Osteocyte (in vitro differentiated cells): ENCODE data around the gene CNNM4. TPM values are rescaled to one million over a fixed set of nuclear protein-coding genes. Genes with fewer than 3 reads are reported as not detected.

Experiments used
- DNase-seq: peaks from one replicate; pipeline ENCODE4 v3.0.0; 2021; ENCODE audit warnings: mixed read lengths; ENCODE audit not compliant: unreplicated experiment; ENCODE audit errors: extremely low spot score
- H3K27ac Mint-ChIP-seq: one replicate; pipeline ENCODE4 v1.8.0; 2021; ENCODE audit warnings: mild to moderate bottlenecking, mixed read lengths; ENCODE audit not compliant: unreplicated experiment
- H3K27me3 Mint-ChIP-seq: one replicate; pipeline ENCODE4 v1.8.0; 2021; ENCODE audit warnings: mixed read lengths; ENCODE audit not compliant: unreplicated experiment
- H3K36me3 Mint-ChIP-seq: one replicate; pipeline ENCODE4 v1.8.0; 2021; ENCODE audit warnings: mixed read lengths; ENCODE audit not compliant: unreplicated experiment
- H3K4me1 Mint-ChIP-seq: one replicate; pipeline ENCODE4 v1.8.0; 2021; ENCODE audit warnings: mixed read lengths; ENCODE audit not compliant: unreplicated experiment
- H3K4me3 Mint-ChIP-seq: one replicate; pipeline ENCODE4 v1.8.0; 2021; ENCODE audit warnings: mild to moderate bottlenecking, moderate library complexity, mixed read lengths; ENCODE audit not compliant: unreplicated experiment
- H3K9me3 Mint-ChIP-seq: one replicate; pipeline ENCODE4 v1.8.0; 2021; ENCODE audit warnings: mixed read lengths; ENCODE audit not compliant: unreplicated experiment
- total RNA-seq: library from RNA; stranded (reverse); gene quantifications from 2 replicates; pipeline ENCODE4 v1.2.1, GENCODE V29; 2021
- TF ChIP-seq, protein P1 (sequence below): fragments of 200-600 bp; sonication (generic); IDR thresholded peaks from 2 replicates; pipeline ENCODE4 v1.5.0; 2021; ENCODE audit warnings: antibody characterized with exemption, mild to moderate bottlenecking, moderate library complexity

CNNM4 gene
- total RNA-seq, 1 donor from 2014 or later, result 7.6 TPM

DNA sequence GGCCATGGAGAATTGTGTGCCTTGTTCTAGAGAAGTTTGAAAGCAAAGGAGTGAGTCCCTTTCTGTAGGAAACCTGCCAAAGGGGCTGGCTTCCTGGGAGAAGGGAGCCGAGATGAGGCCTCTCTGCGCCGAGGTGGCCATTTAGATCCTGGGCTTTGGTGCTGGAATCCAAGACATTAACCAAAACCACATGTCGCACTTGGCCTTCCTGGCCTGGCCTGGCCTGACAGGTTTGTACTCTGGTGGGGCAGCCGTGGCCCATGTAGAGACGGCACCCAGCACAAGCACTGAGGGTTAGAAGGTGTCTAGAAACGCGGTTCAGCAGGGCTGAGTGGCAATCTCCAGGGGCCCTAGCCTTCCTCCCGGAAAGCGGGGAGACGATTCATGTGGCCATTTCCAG is 62.5 kb downstream of the CNNM4 start:
- no peaks in the 10 kb centered on the region for H3K9me3 Mint-ChIP-seq
- H3K4me1 Mint-ChIP-seq, result peaks cover 13% of the 10 kb centered on the region
- H3K36me3 Mint-ChIP-seq, result peaks cover 18% of the 10 kb centered on the region
- no peak for DNase-seq
- H3K27me3 Mint-ChIP-seq, result no peaks in the 10 kb centered on the region
- TF ChIP-seq, protein P1, sequence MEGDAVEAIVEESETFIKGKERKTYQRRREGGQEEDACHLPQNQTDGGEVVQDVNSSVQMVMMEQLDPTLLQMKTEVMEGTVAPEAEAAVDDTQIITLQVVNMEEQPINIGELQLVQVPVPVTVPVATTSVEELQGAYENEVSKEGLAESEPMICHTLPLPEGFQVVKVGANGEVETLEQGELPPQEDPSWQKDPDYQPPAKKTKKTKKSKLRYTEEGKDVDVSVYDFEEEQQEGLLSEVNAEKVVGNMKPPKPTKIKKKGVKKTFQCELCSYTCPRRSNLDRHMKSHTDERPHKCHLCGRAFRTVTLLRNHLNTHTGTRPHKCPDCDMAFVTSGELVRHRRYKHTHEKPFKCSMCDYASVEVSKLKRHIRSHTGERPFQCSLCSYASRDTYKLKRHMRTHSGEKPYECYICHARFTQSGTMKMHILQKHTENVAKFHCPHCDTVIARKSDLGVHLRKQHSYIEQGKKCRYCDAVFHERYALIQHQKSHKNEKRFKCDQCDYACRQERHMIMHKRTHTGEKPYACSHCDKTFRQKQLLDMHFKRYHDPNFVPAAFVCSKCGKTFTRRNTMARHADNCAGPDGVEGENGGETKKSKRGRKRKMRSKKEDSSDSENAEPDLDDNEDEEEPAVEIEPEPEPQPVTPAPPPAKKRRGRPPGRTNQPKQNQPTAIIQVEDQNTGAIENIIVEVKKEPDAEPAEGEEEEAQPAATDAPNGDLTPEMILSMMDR, result no peak
- H3K4me3 Mint-ChIP-seq, result no peak overlapping the region
- H3K27ac Mint-ChIP-seq, result no peak overlapping the region

GRCh38 chr2:96824079-96824870 is 63.6 kb downstream of the CNNM4 start:
- TF ChIP-seq, protein P1, result no peak
- H3K4me3 Mint-ChIP-seq, result no peak overlapping the region
- DNase-seq, result no peak
- no peak overlapping the region for H3K27ac Mint-ChIP-seq
- H3K9me3 Mint-ChIP-seq, result no peaks in the 10 kb centered on the region
- peaks cover 4% of the 10 kb centered on the region for H3K4me1 Mint-ChIP-seq
- no peaks in the 10 kb centered on the region for H3K27me3 Mint-ChIP-seq
- peaks cover 23% of the 10 kb centered on the region for H3K36me3 Mint-ChIP-seq

DNA sequence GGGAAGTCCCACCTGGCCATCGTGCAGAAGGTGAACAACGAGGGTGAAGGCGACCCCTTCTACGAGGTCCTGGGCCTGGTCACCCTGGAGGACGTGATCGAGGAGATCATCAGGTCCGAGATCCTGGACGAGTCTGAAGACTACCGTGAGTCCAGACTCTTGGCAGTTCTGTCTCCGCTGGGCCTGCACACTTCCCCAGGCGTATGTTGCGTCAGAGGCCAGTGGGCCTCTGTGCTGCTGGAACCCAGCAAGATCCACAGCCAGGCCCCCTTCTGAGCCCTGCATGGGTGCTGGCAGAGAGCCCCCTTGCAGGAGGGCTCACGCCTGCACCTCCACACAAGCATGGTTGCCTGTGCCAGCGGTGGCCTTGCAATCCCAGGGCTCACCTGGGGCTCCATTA is 64.4 kb downstream of the CNNM4 start:
- H3K36me3 Mint-ChIP-seq, result peaks cover 21% of the 10 kb centered on the region
- no peaks in the 10 kb centered on the region for H3K9me3 Mint-ChIP-seq
- no peak overlapping the region for H3K4me3 Mint-ChIP-seq
- H3K27me3 Mint-ChIP-seq, result no peaks in the 10 kb centered on the region
- TF ChIP-seq, protein P1, result no peak
- no peak overlapping the region for H3K27ac Mint-ChIP-seq
- H3K4me1 Mint-ChIP-seq, result peaks cover 3% of the 10 kb centered on the region
- DNase-seq, result no peak

- Mint-ChIP-seq H3K4me3 (no peak overlapping the region), H3K9me3 (no peaks in the 10 kb centered on the region), H3K27me3 (no peaks in the 10 kb centered on the region), H3K27ac (no peak overlapping the region), H3K36me3 (peaks cover 17% of the 10 kb centered on the region), H3K4me1 (peaks cover 3% of the 10 kb centered on the region)
- no peak for DNase-seq
- TF ChIP-seq, protein P1, result no peak
Observed at GRCh38 chr2:96826546-96827278, 66.0 kb downstream of the CNNM4 start.

- DNase-seq, result no peak
- peaks cover 17% of the 10 kb centered on the region for H3K36me3 Mint-ChIP-seq
- H3K4me1 Mint-ChIP-seq, result peaks cover 11% of the 10 kb centered on the region
- H3K4me3 Mint-ChIP-seq, result no peak overlapping the region
- TF ChIP-seq, protein P1, result no peak
- H3K9me3 Mint-ChIP-seq, result no peaks in the 10 kb centered on the region
- no peak overlapping the region for H3K27ac Mint-ChIP-seq
- H3K27me3 Mint-ChIP-seq, result no peaks in the 10 kb centered on the region
Observed at GRCh38 chr2:96828436-96828835, 67.7 kb downstream of the CNNM4 start.
